Colonic mucosa (tissue), 4 donors: ENCODE data around the gene FEM1B. TPM values are rescaled to one million over a fixed set of nuclear protein-coding genes. Genes with fewer than 3 reads are reported as not detected.

Source experiments
- DNase-seq: peaks from one replicate; pipeline ENCODE4 v3.0.0-alpha.2; 2020
- H3K27ac ChIP-seq: fragments of 200-600 bp; one replicate; pipeline ENCODE4 v1.8.0; 2021
- H3K27me3 ChIP-seq: fragments of 200-600 bp; one replicate; pipeline ENCODE4 v1.8.0; 2021
- H3K36me3 ChIP-seq: fragments of 200-600 bp; one replicate; pipeline ENCODE4 v1.8.0; 2021
- H3K4me1 ChIP-seq: fragments of 200-600 bp; one replicate; pipeline ENCODE4 v1.8.0; 2021; ENCODE audit warnings: mild to moderate bottlenecking
- H3K4me3 ChIP-seq: fragments of 200-600 bp; one replicate; pipeline ENCODE4 v1.8.0; 2021
- H3K9ac ChIP-seq, 2 donors: one replicate each; pipeline ENCODE4 v1.7.0; 2013; ENCODE audit warnings: control low read depth in 2 of 2, low read depth in 2 of 2, low read length in 2 of 2
- H3K9me3 ChIP-seq: fragments of 200-600 bp; one replicate; pipeline ENCODE4 v1.8.0; 2021
- intact Hi-C: fragments of 100-400 bp; cut with DNase I; formaldehyde crosslinking; loops from one replicate; pipeline ENCODE4 v1.14.1; 2022
- total RNA-seq, 2 donors: library from RNA; stranded (reverse); fragmentation: NEBNext Ultra II Directional in 1 of 2; extraction: Animal tissue kit (Norgen Biotek cat#: 25700) in 1 of 2; gene quantifications; one replicate each; pipeline ENCODE4 v1.2.1, GENCODE V29; 2021
- TF ChIP-seq, protein P1 (sequence below): fragments of 200-600 bp; IDR thresholded peaks from one replicate; pipeline ENCODE4 v1.8.0; 2022; ENCODE audit warnings: antibody characterized with exemption, mild to moderate bottlenecking
- donor health status: healthy.
- donor health status: DM: no; HTN: no; CAD: no.
- donor health status: DM: no; HTN: no; CAD: no.

Gene FEM1B
- total RNA-seq, 2 donors from 2014 or later: 34.4 to 52.4 TPM

GRCh38 chr15:68276668-68277067, 877 bp upstream of the FEM1B start:
- Histone ChIP-seq H3K9me3 (no peaks in the 10 kb centered on the region), H3K4me1 (peaks cover 10% of the 10 kb centered on the region), H3K36me3 (no peaks in the 10 kb centered on the region), H3K9ac (peak overlapping the region; percentile 97 to 99), H3K27ac (peak overlapping the region; percentile 94), H3K27me3 (no peaks in the 10 kb centered on the region), H3K4me3 (peak overlapping the region; percentile 68)
- DNase-seq: no peak
- TF ChIP-seq, protein P1, sequence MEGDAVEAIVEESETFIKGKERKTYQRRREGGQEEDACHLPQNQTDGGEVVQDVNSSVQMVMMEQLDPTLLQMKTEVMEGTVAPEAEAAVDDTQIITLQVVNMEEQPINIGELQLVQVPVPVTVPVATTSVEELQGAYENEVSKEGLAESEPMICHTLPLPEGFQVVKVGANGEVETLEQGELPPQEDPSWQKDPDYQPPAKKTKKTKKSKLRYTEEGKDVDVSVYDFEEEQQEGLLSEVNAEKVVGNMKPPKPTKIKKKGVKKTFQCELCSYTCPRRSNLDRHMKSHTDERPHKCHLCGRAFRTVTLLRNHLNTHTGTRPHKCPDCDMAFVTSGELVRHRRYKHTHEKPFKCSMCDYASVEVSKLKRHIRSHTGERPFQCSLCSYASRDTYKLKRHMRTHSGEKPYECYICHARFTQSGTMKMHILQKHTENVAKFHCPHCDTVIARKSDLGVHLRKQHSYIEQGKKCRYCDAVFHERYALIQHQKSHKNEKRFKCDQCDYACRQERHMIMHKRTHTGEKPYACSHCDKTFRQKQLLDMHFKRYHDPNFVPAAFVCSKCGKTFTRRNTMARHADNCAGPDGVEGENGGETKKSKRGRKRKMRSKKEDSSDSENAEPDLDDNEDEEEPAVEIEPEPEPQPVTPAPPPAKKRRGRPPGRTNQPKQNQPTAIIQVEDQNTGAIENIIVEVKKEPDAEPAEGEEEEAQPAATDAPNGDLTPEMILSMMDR: no peak
- intact Hi-C loops: no loop called here

DNA sequence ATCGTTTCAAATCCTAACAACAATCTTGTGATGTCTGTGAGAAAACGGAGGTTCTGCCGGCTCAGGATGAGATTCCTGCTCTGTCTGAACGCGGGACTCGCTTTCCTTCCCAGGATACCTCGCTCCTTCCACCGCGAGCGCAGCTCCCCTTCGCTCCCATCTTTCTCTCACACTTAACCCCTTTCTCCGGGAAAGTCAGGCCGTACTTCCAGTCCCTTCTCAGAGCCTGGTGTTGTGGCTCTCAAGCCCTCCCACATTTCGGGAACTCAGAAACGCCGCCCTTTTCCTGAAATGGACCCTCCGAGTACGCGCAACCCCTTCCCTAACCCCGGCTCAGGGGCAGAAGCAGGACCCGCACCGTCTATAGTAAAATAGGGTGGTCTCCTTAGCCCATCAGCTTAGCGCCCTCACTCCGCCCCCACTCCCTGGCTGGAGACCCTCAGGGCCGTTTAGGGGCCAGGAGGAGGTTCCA, 378 bp upstream of the FEM1B start:
- intact Hi-C loops: no loop called here
- H3K36me3 ChIP-seq: no peaks in the 10 kb centered on the region
- peak; percentile 48 for DNase-seq
- H3K4me1 ChIP-seq: peaks cover 10% of the 10 kb centered on the region
- H3K9me3 ChIP-seq: no peaks in the 10 kb centered on the region
- H3K4me3 ChIP-seq: peak overlapping the region; percentile 68
- no peaks in the 10 kb centered on the region for H3K27me3 ChIP-seq
- H3K27ac ChIP-seq: peak overlapping the region; percentile 94
- TF ChIP-seq, protein P1: no peak
- H3K9ac ChIP-seq: peak overlapping the region; percentile 97 to 99

GRCh38 chr15:68278345-68278594, 725 bp downstream of the FEM1B start:
- H3K4me1 ChIP-seq: peaks cover 10% of the 10 kb centered on the region
- intact Hi-C loops: no loop called here
- H3K9ac ChIP-seq: peak overlapping the region; percentile 97 to 99
- H3K4me3 ChIP-seq: peak overlapping the region; percentile 68
- H3K27me3 ChIP-seq: no peaks in the 10 kb centered on the region
- no peaks in the 10 kb centered on the region for H3K9me3 ChIP-seq
- H3K36me3 ChIP-seq: no peaks in the 10 kb centered on the region
- H3K27ac ChIP-seq: peak overlapping the region; percentile 94
- no peak for DNase-seq
- TF ChIP-seq, protein P1: peak; percentile 21

- Histone ChIP-seq H3K27ac (peak overlapping the region; percentile 94), H3K9me3 (no peaks in the 10 kb centered on the region), H3K36me3 (no peaks in the 10 kb centered on the region), H3K9ac (peak overlapping the region; percentile 97 to 99), H3K27me3 (no peaks in the 10 kb centered on the region), H3K4me3 (peak overlapping the region; percentile 68), H3K4me1 (peaks cover 10% of the 10 kb centered on the region)
- intact Hi-C loops: no loop called here
- peak; percentile 49 for DNase-seq
- TF ChIP-seq, protein P1: no peak
Observed at GRCh38 chr15:68278595-68279405, 1.3 kb downstream of the FEM1B start.

DNA sequence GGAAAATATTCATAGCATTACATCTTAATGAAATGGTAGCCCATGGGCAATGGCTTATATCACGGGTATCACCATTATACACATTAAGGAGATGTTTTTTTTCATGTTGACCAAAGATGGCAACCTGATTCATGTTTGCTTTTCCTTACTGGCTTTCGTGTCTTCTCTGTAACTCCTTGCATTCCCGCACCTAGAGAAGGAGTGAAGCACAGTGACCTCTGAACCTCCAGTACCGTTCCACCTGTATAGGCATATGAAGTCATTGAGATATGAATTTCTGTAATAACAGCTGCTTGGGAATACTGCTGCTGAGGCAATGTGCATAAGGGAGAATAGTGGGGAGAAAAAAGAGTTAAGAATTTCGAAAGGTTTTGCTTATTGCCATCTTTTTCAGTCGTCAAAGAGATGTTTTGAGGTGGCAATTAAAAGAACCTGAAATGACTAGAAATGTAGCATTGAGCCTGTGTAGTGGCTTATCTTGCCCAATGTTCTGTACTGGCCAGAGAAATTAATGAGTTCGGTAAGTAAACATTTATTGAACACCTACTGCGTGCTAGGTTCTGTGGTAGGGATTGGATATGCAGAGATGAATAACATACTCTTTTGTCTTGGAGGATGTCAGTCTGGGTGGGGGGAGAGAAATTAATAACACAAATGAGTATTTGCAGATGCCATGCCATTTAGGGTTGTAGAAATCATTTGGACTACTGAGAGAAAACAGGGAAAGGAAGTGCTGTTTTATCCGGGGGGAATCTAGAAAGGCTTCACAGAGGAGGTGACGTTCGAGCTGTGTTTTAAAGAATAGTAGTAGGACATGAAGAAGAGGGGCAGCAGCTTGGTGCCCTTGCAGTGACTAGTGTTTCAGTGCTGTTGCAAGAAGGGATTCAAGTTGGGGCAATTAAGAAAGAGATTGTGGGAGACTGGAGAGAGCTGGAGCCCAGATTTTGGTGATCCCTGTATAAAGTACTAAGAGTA, 2.5 kb downstream of the FEM1B start:
- peak overlapping the region; percentile 10 for H3K27ac ChIP-seq
- H3K9me3 ChIP-seq: no peaks in the 10 kb centered on the region
- H3K9ac ChIP-seq: peak overlapping the region in 1 of 2 donors; percentile 38
- TF ChIP-seq, protein P1: no peak
- intact Hi-C loops: no loop called here
- H3K27me3 ChIP-seq: no peaks in the 10 kb centered on the region
- H3K4me3 ChIP-seq: peak overlapping the region; percentile 68
- no peaks in the 10 kb centered on the region for H3K36me3 ChIP-seq
- H3K4me1 ChIP-seq: peaks cover 10% of the 10 kb centered on the region
- no peak for DNase-seq
